IPS-11a (cell line): Measurements from ENCODE around the gene RGS3.

Experiments
- H3K4me3 ChIP-seq: one replicate; pipeline ENCODE4 v1.5.1; 2013; ENCODE audit warnings: low read depth, low read length, control low read depth

The RGS3 gene

DNA sequence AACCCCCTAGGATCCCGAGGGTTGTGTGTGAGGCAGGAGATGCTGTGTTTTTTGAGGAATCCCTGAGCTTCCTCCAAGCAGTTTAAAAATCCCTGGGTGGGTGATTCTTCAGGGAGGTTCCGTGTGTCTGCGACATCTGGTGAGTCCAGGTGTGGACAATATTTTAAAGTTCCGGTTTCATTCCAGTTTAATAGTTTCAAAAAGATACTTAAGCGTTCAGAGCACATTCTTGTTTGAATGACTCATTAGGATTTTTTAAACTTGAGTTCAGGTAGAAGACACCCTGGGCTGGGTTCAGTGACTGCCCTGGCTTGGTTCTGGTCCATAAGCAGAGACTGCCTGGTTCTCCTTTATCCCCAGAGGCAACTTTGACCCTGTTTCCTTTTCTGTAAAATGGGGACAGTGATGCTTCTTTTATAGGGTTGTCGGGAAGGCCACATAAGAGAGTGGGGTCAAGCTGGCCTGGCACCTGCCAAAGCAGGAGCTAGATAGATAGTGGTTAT is 119.2 kb downstream of the RGS3 start:
- H3K4me3 ChIP-seq, result no peak overlapping the region

DNA sequence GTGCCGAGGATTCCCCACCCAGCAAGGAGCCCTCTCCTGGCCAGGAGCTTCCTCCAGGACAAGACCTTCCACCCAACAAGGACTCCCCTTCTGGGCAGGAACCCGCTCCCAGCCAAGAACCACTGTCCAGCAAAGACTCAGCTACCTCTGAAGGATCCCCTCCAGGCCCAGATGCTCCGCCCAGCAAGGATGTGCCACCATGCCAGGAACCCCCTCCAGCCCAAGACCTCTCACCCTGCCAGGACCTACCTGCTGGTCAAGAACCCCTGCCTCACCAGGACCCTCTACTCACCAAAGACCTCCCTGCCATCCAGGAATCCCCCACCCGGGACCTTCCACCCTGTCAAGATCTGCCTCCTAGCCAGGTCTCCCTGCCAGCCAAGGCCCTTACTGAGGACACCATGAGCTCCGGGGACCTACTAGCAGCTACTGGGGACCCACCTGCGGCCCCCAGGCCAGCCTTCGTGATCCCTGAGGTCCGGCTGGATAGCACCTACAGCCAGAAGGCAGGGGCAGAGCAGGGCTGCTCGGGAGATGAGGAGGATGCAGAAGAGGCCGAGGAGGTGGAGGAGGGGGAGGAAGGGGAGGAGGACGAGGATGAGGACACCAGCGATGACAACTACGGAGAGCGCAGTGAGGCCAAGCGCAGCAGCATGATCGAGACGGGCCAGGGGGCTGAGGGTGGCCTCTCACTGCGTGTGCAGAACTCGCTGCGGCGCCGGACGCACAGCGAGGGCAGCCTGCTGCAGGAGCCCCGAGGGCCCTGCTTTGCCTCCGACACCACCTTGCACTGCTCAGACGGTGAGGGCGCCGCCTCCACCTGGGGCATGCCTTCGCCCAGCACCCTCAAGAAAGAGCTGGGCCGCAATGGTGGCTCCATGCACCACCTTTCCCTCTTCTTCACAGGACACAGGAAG is 120.2 kb downstream of the RGS3 start:
- H3K4me3 ChIP-seq, result no peak overlapping the region

DNA sequence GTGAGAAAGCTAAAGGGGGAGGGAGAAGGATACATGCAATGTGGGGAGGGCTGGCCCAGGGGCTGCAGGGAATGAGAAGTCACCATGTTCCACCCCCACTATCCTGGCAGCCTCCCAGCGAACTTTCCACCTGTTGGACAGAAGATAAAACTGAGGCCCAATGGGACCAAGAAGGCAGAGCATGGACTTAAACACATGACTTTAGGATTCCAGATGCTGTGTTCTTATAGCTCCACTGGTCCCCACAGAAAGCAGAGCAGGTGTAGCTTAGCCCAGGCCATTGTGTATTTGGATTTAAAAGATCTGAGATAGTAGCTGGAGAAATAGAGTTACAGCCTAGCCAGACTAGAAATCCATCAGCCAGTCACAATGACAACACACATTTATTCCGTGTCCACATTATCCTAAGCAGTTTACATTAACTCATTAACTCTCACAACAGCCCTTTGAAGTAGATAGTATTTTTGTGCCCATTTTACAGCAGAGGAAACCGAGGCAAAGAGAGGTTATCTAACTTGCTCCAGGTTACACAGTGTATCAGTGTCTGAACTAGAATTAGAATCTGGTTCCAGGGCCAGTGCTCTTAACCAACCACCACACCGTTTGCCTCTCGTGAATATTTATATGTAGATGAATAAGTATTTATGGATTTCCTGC is 121.0 kb downstream of the RGS3 start:
- no peak overlapping the region for H3K4me3 ChIP-seq

DNA sequence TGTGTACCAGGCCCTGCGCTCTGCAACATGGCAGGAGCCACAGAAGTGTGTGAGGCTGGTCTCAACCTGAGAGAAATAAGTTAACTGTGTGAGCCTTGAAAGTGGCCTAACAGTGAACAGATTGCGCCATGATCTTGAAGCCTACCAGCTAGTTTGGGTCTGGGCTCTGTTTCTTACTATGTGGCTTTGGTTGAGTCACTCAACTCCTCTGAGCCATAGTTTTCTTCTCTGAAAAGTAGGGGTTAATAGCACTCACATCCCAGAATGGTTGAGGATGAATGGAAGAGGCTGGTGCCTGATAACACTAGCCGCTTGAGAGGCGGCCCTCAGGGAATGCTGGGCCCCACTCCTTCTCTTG is 121.5 kb downstream of the RGS3 start:
- no peak overlapping the region for H3K4me3 ChIP-seq

DNA sequence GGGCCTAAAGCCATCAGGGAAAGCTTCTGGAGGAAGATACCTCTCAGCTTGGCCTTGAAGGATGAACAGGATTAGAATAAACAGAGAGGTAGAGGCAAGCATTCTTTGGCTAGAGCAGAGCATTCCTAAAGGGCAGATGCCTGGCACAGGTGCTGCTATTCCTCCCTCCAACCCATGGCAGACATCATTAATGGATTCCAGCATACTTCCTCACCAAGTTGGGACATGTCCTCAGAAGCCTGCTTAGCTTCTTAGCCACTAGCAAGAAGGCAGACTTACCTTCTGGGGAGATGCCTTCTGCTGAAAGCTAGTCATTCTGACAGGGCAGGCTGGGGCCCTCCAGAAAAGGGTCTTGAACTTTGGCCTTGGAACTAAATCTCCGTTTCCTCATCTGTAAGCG is 122.0 kb downstream of the RGS3 start:
- H3K4me3 ChIP-seq, result no peak overlapping the region

DNA sequence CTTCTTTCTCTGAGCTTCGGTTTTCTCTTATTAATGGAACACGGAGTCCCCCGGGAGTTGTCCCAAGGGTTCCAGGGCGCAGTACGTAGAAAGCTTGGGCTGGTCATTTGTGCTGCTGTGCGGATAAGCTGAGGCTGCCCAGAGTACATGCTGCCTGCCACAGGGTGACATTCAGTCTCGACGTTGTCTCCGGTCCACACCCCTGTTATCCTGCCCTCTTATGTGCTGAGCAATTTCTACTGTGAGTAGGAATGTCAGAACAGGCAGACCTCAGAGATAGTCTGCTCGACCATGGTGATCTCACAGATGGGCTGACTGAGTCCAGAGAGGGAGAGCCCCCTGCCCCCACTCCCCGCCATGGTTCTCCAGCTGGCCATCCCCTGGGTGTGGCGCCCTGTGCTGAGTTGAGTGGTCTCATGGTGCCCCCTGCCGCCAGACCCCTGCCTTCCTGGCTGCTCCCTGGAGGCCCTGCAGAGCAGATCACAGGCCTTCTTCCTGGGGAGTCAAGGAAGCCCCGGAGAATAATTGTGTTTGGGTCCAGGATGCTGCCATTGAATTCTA is 124.0 kb downstream of the RGS3 start:
- H3K4me3 ChIP-seq, result no peak overlapping the region

DNA sequence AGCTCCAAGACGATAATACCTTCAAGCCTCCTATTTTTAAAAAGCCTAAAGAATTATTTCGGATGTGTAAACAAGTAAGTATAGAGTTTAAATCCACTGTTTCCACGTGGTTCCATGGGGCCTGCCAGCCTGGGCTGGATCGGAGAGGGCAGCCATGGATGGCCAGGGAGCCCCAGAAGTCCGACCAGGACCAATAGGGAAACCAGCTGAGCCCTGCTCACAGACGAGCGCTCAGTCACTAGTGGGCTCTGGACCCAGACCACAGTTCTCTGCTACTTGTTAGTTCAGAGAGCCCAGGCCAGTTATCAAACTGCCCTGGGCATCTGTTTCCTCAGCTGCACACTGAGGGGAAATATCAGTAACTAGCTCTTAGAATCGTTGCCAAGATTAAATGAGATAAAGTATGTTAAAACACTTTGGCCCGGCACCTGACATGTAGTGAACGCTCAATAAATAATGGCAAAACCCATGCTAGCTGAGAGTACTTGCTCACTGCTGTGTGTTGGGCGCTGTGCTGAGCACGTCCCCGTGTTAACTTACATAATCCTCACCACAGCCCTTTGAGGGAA is 124.8 kb downstream of the RGS3 start:
- no peak overlapping the region for H3K4me3 ChIP-seq

DNA sequence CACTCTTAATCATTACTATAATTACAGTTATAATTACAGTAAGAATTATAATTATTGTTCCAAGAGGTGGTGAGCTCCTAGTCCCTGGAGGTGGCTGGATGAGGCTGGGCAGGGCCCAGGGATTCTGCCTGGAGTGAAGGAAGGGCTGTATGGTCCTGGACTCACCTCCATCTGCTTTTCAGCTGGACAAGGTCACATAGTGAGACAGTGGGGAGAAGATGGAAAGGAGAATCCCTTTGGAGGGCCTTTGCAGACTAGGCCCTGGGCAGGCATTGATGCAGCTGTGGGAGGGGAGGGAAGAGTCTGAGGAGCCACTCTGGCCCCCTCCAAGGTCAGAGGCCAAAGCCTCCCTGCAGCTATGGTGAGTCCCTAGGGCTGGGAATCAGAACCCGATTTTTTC is 125.4 kb downstream of the RGS3 start:
- no peak overlapping the region for H3K4me3 ChIP-seq

DNA sequence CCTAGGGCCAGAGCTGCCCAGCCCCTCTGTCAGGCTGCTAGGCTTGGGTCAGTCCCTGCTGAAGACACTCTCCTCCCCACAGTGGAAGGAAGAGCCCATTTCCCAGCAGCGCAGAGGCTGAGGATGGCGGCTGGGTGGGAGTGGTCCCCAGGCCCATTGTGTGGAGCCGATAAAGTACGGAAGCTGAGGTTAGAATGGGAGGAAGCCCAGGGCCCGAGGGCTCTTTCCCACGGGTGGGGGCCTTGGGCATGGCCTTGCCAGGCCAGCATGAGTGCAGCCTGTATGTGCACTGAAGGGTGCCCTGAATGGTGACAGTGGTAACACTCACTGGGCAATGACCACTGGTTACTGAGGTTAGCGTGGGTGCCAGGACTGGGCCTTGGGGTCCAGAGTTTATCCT is 125.9 kb downstream of the RGS3 start:
- no peak overlapping the region for H3K4me3 ChIP-seq

DNA sequence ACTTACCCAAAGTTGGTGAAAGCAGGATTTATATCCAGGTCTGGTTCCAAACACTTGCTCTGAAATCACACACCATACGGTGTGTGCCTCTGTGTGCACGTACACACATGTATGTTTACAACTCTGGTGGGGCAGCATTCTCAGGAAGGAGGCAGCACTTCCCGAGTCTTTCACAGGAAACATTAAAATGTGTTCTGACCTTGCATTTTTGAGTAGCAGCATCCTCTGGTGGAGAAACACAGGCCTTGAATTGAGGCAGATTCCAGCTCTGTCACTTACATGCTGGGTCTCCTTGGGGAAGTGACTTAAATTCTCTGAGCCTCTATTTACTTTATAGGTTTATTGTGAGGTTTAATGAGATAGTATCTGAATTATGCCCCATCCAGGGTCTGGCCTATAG is 126.4 kb downstream of the RGS3 start:
- no peak overlapping the region for H3K4me3 ChIP-seq

DNA sequence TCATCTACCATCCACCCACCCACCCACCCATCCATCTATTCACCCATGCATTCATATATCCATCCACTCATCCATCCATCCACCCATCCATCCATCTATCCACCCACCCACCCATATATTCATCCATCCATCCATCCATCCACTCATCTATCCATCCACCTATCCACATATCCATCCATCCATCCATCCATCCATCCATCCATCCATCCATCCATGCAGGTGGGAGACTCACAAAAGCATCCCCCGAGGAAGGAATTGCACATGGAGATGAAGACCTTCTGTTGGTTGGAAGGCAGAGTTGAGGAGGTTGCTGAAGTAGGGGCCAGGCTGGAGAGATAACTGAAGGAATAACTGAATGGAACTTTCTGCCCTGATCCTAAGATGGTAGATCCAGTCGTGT is 126.9 kb downstream of the RGS3 start:
- no peak overlapping the region for H3K4me3 ChIP-seq

DNA sequence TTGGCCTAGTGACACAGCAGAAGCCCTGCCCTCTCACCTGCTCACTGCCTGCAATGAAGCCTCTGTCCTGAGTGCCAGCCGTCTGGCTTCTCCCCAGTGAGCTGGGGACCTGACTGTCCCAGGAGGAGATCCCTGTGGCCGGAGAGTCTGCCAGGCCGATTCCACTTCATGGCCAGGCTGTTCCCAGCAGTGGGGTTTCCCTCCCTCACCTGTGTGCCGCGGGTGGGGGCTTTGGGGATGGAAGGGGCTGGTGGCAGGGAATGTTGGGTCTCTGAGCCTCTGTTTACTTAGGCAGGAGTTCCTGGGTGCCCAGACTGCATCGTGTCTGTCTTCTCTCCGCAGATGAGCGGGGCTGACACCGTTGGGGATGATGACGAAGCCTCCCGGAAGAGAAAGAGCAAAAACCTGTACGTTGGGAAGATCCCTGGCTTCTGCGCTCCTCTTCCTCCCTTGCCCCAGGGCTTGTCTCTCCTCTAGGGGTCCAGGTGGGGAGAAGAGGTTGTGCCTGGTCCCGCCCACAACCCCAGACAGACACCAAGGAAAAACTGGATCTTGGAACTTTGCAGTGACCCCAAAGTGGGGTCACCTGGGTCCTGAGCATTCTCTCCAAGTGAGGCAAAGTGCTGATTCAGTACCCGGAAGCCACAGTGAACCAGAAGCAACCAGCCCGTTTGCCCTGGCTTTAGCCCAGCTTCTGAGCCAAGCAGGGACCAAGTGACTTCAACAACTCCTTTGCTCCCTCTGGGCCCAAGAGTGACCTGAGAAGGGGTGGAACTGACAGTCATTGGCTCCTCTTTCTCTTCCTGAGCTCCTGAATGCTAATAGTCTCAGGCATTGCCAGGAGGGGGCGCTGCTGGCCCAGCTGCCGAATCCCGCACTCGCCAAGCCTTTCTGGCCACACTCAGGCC is 127.7 kb downstream of the RGS3 start:
- H3K4me3 ChIP-seq, result no peak overlapping the region

DNA sequence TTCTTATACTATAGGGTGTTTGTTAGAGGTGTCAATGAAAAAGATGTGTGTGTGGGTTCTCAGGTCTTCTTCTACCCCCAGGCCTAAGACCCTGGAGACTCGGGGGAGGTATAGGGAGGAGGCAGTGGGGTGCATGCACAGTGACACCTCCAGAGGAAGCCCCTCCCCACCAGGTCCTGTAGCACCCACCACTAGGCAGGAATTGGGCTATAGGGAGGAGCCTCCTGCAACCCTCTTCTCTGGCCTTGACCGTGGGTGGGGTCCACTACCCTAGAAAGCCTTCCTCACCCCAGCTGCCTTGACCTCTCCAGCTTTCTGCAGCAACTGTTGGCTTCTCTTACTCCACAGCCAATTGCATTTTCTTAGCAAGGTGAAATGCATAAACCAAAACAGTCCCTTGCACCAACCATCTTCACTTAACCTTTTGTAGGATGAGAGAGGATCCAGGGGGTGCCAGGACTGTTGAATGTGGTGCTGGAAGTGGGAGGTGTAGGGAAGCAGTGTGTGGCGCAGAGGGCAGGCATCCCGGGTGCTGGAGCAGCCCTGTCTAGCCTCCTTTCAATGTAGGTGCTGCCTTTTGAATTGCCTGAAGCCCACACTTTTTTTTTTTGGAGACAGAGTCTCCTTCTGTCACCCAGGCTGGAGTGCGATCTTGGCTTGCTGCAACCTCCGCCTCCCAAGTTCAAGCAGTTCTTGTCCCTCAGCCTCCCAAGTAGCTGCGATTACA is 128.5 kb downstream of the RGS3 start:
- H3K4me3 ChIP-seq, result no peak overlapping the region

DNA sequence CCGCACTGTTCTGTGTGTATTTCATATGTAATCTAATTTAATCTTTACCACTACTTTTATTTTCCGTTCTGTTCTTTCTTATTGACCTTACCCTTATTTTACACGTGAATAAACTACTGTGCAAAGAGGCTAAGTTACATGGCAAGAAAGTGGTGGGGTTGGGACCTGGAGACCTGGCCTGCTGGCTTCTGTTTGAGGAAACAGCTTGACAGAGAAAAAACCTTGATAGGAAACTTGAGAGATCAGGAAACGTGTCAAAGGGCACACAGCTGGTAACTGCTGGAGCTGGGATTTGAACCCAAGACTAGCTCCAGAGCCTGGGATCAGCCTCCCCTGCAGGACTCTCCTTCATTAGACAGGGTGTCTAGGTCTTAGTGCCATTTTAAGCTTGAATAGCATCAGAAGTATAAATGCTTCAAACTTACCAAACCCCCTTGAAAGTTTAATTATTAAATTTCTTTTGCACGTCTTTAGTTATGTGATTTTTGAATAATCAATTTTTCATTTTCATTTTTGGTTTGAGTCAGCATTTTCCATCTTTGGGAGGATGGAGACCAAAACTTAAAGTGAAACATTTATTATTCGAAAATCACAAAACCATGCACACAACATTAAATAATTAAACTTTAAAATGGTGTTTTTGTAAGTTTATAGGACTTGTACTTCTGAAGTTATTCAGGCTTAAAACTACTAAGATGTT is 129.5 kb downstream of the RGS3 start:
- no peak overlapping the region for H3K4me3 ChIP-seq

DNA sequence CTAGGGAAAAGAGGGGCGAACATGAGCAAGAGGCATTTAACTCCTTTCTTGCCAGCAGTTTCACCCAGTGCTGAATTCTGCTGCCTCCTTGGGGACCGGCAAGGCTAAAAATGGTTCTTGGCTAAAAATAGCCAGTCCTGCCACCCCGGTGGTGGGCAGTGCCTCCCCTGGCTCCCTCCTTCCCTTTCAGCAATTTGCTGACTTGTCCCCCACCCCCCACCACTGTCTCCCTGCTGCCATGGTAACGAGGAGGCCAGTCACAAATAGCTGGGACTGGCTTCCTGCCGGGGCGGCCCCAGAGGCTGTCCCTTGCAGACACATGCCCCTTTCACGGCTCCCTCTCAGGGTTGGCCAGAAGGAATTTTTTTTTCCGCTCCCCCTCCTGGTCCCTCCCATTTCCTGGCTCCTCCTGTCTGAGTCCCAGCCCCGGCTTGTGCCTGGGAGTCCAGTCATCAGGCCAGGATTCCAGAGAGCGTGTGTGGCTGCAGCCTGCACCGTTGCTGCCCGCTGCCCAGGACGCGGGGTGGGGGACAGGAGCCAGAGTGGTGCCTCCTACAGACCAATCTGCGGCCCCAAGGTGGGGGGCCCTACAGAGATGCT is 130.3 kb downstream of the RGS3 start:
- H3K4me3 ChIP-seq, result peak overlapping the region; percentile 51

DNA sequence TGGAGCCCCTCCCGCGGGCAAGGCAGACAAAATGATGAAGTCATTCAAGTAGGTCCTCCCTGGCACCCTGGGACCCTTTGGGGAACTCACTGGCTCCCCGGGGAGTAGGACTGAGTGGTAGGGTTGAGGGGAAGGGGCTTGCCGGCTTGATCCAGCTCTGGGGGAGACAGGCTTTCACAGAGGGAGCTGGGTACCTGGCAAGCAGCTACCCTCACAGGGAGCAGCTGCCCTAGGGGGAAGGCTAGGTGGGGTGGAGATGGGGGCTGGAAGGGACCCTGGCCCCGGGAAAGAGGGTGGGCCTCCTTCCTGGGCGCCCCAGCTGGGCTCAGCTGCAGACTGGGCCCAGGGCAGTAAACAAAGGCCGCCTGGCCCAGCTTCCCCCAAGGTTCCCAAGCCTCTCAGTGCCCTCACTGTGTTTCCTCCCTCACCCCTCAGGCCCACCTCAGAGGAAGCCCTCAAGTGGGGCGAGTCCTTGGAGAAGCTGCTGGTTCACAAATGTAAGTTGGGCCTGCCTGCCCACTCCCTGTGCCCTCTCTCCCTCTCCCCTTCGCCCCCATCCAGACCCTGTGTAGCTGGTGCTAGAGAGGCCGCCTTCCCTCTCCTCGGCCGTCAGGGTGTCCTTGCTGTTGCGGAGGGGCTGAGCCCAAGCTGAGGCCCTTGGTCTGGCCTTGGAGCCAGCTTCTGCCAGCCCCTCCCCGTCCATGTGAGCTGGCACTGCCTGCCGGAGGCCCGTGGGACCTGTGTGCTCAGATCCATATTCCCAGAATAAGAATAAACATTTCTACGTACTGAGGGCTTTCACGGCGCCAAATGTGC is 131.2 kb downstream of the RGS3 start:
- peak overlapping the region; percentile 51 for H3K4me3 ChIP-seq

DNA sequence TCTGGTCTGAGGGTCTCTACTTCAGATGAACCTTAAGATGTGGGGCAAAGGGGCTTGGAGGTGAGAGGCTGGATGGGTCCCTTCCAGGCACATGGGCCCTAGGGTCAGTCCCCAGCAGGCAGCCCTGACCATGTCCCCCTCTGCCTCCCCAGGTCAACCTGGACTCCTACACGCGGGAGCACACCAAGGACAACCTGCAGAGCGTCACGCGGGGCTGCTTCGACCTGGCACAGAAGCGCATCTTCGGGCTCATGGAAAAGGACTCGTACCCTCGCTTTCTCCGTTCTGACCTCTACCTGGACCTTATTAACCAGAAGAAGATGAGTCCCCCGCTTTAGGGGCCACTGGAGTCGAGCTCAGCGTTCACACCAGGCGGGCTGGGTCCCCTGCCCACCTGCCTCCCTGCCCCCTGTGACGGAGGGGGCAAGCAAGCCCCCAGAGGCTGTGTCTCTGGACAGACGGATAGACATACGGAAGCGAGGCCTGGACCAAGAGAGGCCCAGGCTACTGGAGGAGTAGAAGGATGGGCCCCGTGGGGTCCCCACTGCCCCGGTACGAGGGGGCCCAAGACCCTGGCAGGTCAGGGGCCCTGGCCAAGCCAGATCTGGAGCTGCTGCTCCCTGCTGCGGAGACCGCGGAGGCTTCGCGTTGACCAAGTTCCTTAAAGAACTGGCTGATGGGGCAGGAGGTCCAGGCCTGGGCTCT is 133.2 kb downstream of the RGS3 start:
- H3K4me3 ChIP-seq, result no peak overlapping the region
